ENCODE data around the gene CD93. TPM values are rescaled to one million over a fixed set of nuclear protein-coding genes. Genes with fewer than 3 reads are reported as not detected.

CD93 gene
- total and polyA plus RNA-seq, 8 donors, result 2.9 to 63.5 (median 6.7) TPM

GRCh38 chr20:23065266-23066201 lies 20.6 kb downstream of the CD93 start:
- Histone ChIP-seq H3K4me3 (no peak overlapping the region), H3K9me3 (no peaks in the 10 kb centered on the region), H3K36me3 (no peaks in the 10 kb centered on the region), H3K4me1 (peaks cover 6 to 20% (median 17%) of the 10 kb centered on the region in 4 donors), H3K27me3 (no peaks in the 10 kb centered on the region), H3K27ac (no peak overlapping the region)
- 51 to 65% (median 57%) methylated on average over 9 of the region's 9 CpGs for WGBS, 5 donors
- no peak for DNase-seq
- intact Hi-C loops (cut with DNase I; ENCODE audit: low total_unique reads), result loop anchor here (10.0 kb wide), 1 partner anchor 371 kb away; no protein-coding TSS in a partner anchor
- TF ChIP-seq POLR2A (IDR thresholded peaks at IDR 0.05) (no peak), EP300 (IDR thresholded peaks at IDR 0.05) (no peak), CTCF (IDR thresholded peaks at IDR 0.05) (no peak), POLR2AphosphoS5 (IDR thresholded peaks at IDR 0.05) (no peak)

- peaks cover 14 to 31% (median 22%) of the 10 kb centered on the region in 4 donors for H3K4me1 ChIP-seq
- 60 to 85% (median 76%) methylated on average over 2 of the region's 2 CpGs for WGBS, 5 donors
These were observed 22.5 kb downstream of the CD93 start for GRCh38 chr20:23063581-23063980.

GRCh38 chr20:23063168-23063567 lies 23.0 kb downstream of the CD93 start:
- Histone ChIP-seq H3K9me3 (no peaks in the 10 kb centered on the region), H3K4me3 (no peak overlapping the region), H3K27me3 (no peaks in the 10 kb centered on the region), H3K27ac (peak overlapping the region in 1 of 5 donors; percentile 35), H3K4me1 (peaks cover 14 to 31% (median 22%) of the 10 kb centered on the region in 4 donors), H3K36me3 (no peaks in the 10 kb centered on the region)
- intact Hi-C loops (cut with DNase I; ENCODE audit: low total_unique reads), result loop anchor here (10.0 kb wide), 1 partner anchor 368 kb away; no protein-coding TSS in a partner anchor
- no peak for TF ChIP-seq POLR2A (IDR thresholded peaks at IDR 0.05)
- no peak for TF ChIP-seq POLR2AphosphoS5 (IDR thresholded peaks at IDR 0.05)
- no peak for TF ChIP-seq EP300 (IDR thresholded peaks at IDR 0.05)
- TF ChIP-seq CTCF (IDR thresholded peaks at IDR 0.05), result no peak
- 70 to 84% (median 81%) methylated on average over 3 of the region's 3 CpGs for WGBS, 5 donors
- DNase-seq, result no peak

More at GRCh38 chr20:23063581-23063980, 22.5 kb downstream of the CD93 start:
- Histone ChIP-seq H3K4me3 (no peak overlapping the region), H3K36me3 (no peaks in the 10 kb centered on the region), H3K9me3 (no peaks in the 10 kb centered on the region), H3K27me3 (no peaks in the 10 kb centered on the region), H3K27ac (no peak overlapping the region)
- DNase-seq, result no peak
- intact Hi-C loops (cut with DNase I; ENCODE audit: low total_unique reads), result loop anchor here (10.0 kb wide), 1 partner anchor 369 kb away; no protein-coding TSS in a partner anchor
- TF ChIP-seq POLR2AphosphoS5 (IDR thresholded peaks at IDR 0.05) (no peak), CTCF (IDR thresholded peaks at IDR 0.05) (no peak), POLR2A (IDR thresholded peaks at IDR 0.05) (no peak), EP300 (IDR thresholded peaks at IDR 0.05) (no peak)

- no peak overlapping the region for H3K4me3 ChIP-seq
- TF ChIP-seq CTCF (IDR thresholded peaks at IDR 0.05) (no peak), EP300 (IDR thresholded peaks at IDR 0.05) (no peak)
- intact Hi-C loops (cut with DNase I; ENCODE audit: low total_unique reads), result loop anchor here (10.0 kb wide), 1 partner anchor 368 kb away; no protein-coding TSS in a partner anchor
- peaks cover 14 to 31% (median 22%) of the 10 kb centered on the region in 4 donors for H3K4me1 ChIP-seq
- no peaks in the 10 kb centered on the region for H3K36me3 ChIP-seq
- DNase-seq, result no peak
- no peaks in the 10 kb centered on the region for H3K9me3 ChIP-seq
- no peaks in the 10 kb centered on the region for H3K27me3 ChIP-seq
- H3K27ac ChIP-seq, result peak overlapping the region in 4 of 5 donors; percentile 14 to 52 (median 34)
These were observed 23.5 kb downstream of the CD93 start for GRCh38 chr20:23062632-23063031.
